Cardiac muscle cell (in vitro differentiated cells and primary cell): Measurements from ENCODE around the gene CMC1. TPM values are rescaled to one million over a fixed set of nuclear protein-coding genes. Genes with fewer than 3 reads are reported as not detected.

Experiments
- DNase-seq, 2 donors: peaks; one replicate each; pipeline versions ENCODE4 v3.0.0 to v3.0.0-alpha.2; 2010 to 2017; ENCODE audit warnings: low read depth in 1 of 2, low spot score in 1 of 2
- H3K27ac ChIP-seq: fragments of 200-600 bp; sonication (generic); 2 replicates; pipeline ENCODE4 v1.5.1; 2016
- H3K27me3 ChIP-seq: fragments of 200-600 bp; sonication (generic); 2 replicates; pipeline ENCODE4 v1.6.0; 2016; ENCODE audit warnings: control low read depth
- H3K36me3 ChIP-seq: fragments of 200-600 bp; sonication (generic); 2 replicates; pipeline ENCODE4 v1.5.1; 2016; ENCODE audit warnings: control low read depth
- H3K4me1 ChIP-seq: fragments of 200-600 bp; sonication (generic); 2 replicates; pipeline ENCODE4 v1.8.1; 2017; ENCODE audit warnings: low read depth, mild to moderate bottlenecking, mixed run types
- H3K4me3 ChIP-seq: fragments of 200-600 bp; sonication (generic); 2 replicates; pipeline ENCODE4 v1.5.1; 2016; ENCODE audit warnings: mild to moderate bottlenecking
- H3K9me3 ChIP-seq: fragments of 200-600 bp; sonication (generic); 2 replicates; pipeline ENCODE4 v1.5.1; 2017; ENCODE audit warnings: low read depth, mild to moderate bottlenecking, control low read depth
- polyA plus RNA-seq: library from polyadenylated mRNA; unstranded; fragments of >200 nt; fragmentation: Nextera tagmentation; extraction: Ambion mirVana; gene quantifications from 2 replicates; pipeline ENCODE4 v1.2.1, GENCODE V29; 2016
- total RNA-seq: library from RNA; depleted of rRNA; stranded (reverse); fragments of >200 nt; gene quantifications from 2 replicates; pipeline ENCODE4 v1.2.3, GENCODE V29; 2016
- TF ChIP-seq, protein P1 (sequence below): IDR thresholded peaks from 2 replicates; pipeline ENCODE4 v1.5.1; 2012; ENCODE audit warnings: low read depth, mild to moderate bottlenecking, low read length

CMC1 gene
- total and polyA plus RNA-seq, 2 experiments from 2014 or later, result 9.2 to 72.0 TPM

DNA sequence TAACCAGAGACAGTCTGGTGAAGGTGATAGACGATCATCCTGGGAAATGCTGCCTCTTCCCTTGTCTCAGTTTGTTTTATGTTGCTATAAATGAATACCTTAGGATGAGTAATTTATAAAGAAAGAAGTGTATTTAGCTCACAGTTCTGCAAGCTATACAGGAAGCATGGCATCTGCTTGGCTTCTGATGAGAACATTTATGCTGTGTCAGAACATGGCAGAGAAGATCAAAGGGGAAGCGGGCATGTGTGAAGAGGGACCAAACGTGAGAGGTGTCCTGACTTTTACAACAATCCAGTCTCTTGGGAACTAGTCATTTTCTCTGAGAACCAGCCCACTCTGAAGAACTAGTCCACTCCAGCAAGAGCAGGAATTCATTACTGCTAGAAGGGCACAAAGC lies 9.6 kb downstream of the CMC1 start:
- no peaks in the 10 kb centered on the region for H3K4me1 ChIP-seq
- no peaks in the 10 kb centered on the region for H3K9me3 ChIP-seq
- DNase-seq, result no peak
- TF ChIP-seq, protein P1, sequence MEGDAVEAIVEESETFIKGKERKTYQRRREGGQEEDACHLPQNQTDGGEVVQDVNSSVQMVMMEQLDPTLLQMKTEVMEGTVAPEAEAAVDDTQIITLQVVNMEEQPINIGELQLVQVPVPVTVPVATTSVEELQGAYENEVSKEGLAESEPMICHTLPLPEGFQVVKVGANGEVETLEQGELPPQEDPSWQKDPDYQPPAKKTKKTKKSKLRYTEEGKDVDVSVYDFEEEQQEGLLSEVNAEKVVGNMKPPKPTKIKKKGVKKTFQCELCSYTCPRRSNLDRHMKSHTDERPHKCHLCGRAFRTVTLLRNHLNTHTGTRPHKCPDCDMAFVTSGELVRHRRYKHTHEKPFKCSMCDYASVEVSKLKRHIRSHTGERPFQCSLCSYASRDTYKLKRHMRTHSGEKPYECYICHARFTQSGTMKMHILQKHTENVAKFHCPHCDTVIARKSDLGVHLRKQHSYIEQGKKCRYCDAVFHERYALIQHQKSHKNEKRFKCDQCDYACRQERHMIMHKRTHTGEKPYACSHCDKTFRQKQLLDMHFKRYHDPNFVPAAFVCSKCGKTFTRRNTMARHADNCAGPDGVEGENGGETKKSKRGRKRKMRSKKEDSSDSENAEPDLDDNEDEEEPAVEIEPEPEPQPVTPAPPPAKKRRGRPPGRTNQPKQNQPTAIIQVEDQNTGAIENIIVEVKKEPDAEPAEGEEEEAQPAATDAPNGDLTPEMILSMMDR, result no peak
- H3K27me3 ChIP-seq, result no peaks in the 10 kb centered on the region
- H3K36me3 ChIP-seq, result no peaks in the 10 kb centered on the region
- no peak overlapping the region for H3K4me3 ChIP-seq
- H3K27ac ChIP-seq, result no peak overlapping the region

DNA sequence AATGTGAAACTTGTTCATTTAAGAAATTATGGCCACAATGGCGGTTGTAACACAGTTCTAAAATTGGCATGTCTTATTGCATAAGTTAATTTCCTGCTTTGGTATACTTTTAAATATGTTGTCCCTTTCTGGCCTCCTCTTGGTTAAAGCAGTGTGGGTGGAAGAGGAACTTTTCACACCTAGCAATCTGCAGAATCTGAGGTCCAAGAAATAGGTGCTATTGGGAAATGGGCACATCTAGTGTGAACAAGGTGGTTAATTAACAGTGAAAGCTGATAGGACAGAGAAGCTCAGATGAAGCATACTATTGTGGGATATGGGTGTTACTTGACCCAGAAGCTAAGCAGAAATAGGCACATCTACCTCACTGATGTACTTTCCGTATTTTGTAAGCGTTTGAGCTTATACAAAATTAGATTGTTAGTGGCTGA lies 10.6 kb downstream of the CMC1 start:
- Histone ChIP-seq H3K9me3 (no peaks in the 10 kb centered on the region), H3K36me3 (no peaks in the 10 kb centered on the region), H3K4me1 (no peaks in the 10 kb centered on the region), H3K4me3 (no peak overlapping the region), H3K27me3 (no peaks in the 10 kb centered on the region), H3K27ac (no peak overlapping the region)
- TF ChIP-seq, protein P1, result no peak
- no peak for DNase-seq

DNA sequence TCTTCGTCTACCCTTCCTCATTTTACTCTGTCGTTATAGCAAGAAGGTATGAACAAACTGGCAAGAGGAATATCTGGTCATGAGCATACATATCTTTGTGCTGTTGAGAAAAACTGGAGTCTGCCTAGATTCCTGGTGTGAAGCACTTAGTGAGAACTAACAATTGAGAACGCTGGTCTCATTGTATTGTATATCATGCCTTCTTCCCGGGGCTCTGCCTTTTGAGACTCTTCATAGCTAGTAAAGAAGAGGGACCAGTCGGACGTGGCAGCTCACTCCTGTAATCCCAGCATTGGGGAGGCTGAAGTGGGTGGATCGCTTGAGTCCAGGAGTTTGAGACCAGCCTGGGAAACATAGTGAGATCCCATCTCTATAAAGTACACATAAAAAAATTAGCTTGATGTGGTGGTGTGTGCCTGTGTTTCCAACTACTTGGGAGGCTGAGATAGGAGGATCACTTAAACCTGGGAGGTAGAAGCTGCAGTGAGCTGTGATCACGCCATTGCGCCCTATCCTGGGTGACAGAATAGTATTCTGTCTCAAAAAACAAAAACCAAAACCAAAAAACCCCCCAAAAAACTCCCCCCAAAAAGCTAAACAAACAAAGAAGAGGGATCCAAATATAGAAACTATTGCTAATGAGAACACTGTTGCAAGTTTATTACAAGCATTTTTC lies 11.8 kb downstream of the CMC1 start:
- Histone ChIP-seq H3K27ac (no peak overlapping the region), H3K4me1 (no peaks in the 10 kb centered on the region), H3K36me3 (no peaks in the 10 kb centered on the region), H3K4me3 (no peak overlapping the region), H3K9me3 (no peaks in the 10 kb centered on the region), H3K27me3 (no peaks in the 10 kb centered on the region)
- no peak for DNase-seq
- TF ChIP-seq, protein P1, result no peak

DNA sequence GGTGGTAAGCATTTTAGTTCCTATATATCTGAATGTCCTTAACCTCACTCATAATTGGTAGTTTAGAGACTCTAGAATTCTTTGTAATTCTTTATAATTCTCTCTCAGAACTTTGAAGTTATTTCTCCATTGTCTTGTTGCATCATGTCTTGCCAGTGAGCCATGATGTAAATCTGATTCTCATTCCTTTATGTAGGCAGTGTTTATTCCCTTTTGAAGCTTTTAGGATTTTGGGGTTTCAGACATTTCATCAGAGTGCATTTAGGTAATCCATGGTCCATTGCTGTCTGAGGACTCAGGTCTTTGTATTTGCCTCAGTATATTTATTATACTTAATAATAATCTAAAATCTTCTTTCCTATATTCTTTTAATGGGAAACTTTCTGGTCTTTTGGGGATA lies 20.6 kb downstream of the CMC1 start:
- H3K9me3 ChIP-seq, result no peaks in the 10 kb centered on the region
- no peaks in the 10 kb centered on the region for H3K36me3 ChIP-seq
- H3K4me3 ChIP-seq, result no peak overlapping the region
- H3K4me1 ChIP-seq, result no peaks in the 10 kb centered on the region
- TF ChIP-seq, protein P1, result no peak
- no peaks in the 10 kb centered on the region for H3K27me3 ChIP-seq
- DNase-seq, result no peak
- H3K27ac ChIP-seq, result no peak overlapping the region

DNA sequence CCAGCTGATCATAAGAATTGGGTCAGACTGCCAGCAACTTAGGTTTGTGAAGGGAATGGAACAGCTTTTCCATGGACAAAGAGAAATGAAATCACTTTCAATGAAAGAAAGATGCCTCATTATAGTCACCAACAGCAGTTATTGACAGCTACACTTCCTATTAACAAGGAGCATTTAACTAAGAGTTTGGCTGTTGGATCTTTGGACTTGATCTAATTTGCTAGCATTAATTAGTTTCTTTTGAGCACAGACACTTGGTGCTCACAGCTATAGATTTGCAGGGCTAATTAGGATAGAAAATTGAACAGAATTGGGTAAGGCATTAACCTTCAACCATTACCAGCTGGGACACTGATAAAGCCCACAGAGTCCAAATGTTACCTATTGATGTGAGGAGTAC lies 24.2 kb downstream of the CMC1 start:
- TF ChIP-seq, protein P1, result no peak
- Histone ChIP-seq H3K36me3 (no peaks in the 10 kb centered on the region), H3K4me1 (no peaks in the 10 kb centered on the region), H3K27ac (no peak overlapping the region), H3K9me3 (no peaks in the 10 kb centered on the region), H3K27me3 (no peaks in the 10 kb centered on the region), H3K4me3 (no peak overlapping the region)
- no peak for DNase-seq
